ENCODE measurements around the gene RTP2. TPM values are rescaled to one million over a fixed set of nuclear protein-coding genes. Genes with fewer than 3 reads are reported as not detected.

The RTP2 gene
- total and polyA plus RNA-seq, 2 donors (not counting 3 experiments of a cell fraction or from before 2014, with no cell fraction given) = not detected

DNA sequence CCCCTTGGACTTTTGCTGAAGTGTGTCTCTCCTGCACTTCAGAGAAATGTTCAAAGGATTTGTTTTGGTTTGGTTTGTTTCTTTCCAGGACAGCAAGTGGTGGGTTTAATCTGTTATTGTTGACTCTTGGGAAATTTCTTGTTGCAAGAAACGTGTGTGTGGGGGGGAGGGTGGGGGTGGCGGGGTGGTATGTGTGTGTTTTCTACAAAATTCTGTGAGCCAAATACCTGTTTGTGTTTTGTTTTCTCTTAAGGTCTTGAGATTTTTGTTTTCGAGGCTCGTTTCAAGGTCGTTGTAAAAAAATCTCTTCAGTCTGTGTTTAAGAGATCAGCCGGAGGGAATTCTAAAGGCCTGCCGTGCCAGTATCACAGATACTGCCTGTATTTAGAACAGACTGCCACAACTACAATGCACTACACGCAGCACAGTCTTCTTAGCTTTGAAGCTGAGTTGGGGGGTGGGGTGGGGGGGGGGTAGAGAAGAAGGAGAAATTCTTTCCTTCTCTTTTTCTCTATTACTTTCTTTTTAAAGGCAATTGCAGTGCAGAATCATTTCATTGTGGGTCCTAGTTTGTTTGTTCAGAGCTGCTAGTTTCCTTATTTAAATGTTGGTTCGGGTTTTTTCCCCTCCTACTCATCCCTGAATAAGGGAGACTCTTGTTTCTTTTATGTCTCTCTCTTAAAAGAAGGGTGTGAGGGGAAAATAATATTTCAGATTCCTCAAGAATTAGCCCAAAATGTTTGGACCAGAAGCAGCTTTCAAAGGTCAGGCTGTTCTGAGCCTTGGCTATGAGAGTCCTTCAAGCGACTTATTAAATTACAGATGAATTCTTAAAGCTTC, 44.3 kb upstream of the RTP2 start:
- Histone ChIP-seq H3K4me3 (replicated peaks in 1 of 3; ENCODE audit: insufficient read depth in 1 of 3, low read depth in 1 of 3, low read length in 3 of 3) (peak overlapping the region in 1 of 3 experiments; percentile 85), H3K27me3 (ENCODE audit: control insufficient read depth in 2 of 2, insufficient read depth in 2 of 2, low read length in 2 of 2) (no peaks in the 10 kb centered on the region), H4K20me1 (replicated peaks; ENCODE audit: control insufficient read depth, extremely low read depth, insufficient read depth, low read length) (no peaks in the 10 kb centered on the region), H3K27ac (ENCODE audit: insufficient read depth, low read depth, low read length) (no peak overlapping the region), H3K9me1 (replicated peaks; ENCODE audit: control insufficient read depth, extremely low read depth, insufficient read depth, low read length) (no peaks in the 10 kb centered on the region), H2AFZ (ENCODE audit: low read depth, low read length) (no peak overlapping the region), H3K9ac (replicated peaks; ENCODE audit: extremely low read depth, insufficient read depth, low read length) (peak overlapping the region; percentile 100), H3K9me3 (replicated peaks; ENCODE audit: control insufficient read depth, insufficient read depth, low read length) (no peaks in the 10 kb centered on the region), H3K36me3 (ENCODE audit: control insufficient read depth in 2 of 2, extremely low read depth in 1 of 2, insufficient read depth in 2 of 2, low read length in 2 of 2) (no peaks in the 10 kb centered on the region), H3K4me1 (ENCODE audit: control insufficient read depth, extremely low read depth, insufficient read depth, low read length) (peaks cover 16% of the 10 kb centered on the region), H3K79me2 (ENCODE audit: control insufficient read depth, insufficient read depth, low read length) (peaks cover 14% of the 10 kb centered on the region), H3K4me2 (ENCODE audit: insufficient read depth, low read length) (peak overlapping the region; percentile 96)
- FAIRE-seq = peak; percentile 8
- intact Hi-C loops (cut with micrococcal nuclease) (no loop called here), dilution Hi-C loops (cut with MboI; ENCODE audit: extremely low pct_ligation_motif_present, low sequenced_read_pairs) (loop anchor here (25.0 kb wide), 1 partner anchor 916 kb away; no protein-coding TSS in a partner anchor)
- DNase-seq (ENCODE audit: low read depth, low spot score) = no peak
- ChIA-PET CTCF (interaction anchor here (1.1 to 9.2 kb wide), 37 partner anchors 8 to 1295 kb away, joined by 3 to 254 read pairs (median 4); no protein-coding TSS in a partner anchor), POLR2A (interaction anchor here (2.0 kb wide), 1 partner anchor 1208 kb away, joined by 13 read pairs; no protein-coding TSS in a partner anchor)
- TF ChIP-seq JUN (IDR thresholded peaks at IDR 0.05; ENCODE audit: borderline replicate concordance, insufficient read depth, insufficient read length, low read depth) (no peak), EZH2 (IDR thresholded peaks at IDR 0.05; ENCODE audit: borderline replicate concordance, low read depth, low read length, severe bottlenecking) (no peak)
- TF ChIP-seq, protein P1, sequence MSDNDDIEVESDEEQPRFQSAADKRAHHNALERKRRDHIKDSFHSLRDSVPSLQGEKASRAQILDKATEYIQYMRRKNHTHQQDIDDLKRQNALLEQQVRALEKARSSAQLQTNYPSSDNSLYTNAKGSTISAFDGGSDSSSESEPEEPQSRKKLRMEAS (IDR thresholded peaks at IDR 0.05; ENCODE audit: insufficient read depth, insufficient read length) = no peak
- BruUV-seq (replicated peaks) = no TSS peak

GRCh38 chr3:187746059-187746441, 43.7 kb upstream of the RTP2 start:
- TSS peak; percentile 90 for BruUV-seq (replicated peaks)
- Histone ChIP-seq H3K9me3 (replicated peaks; ENCODE audit: control insufficient read depth, insufficient read depth, low read length) (no peaks in the 10 kb centered on the region), H3K4me1 (ENCODE audit: control insufficient read depth, extremely low read depth, insufficient read depth, low read length) (peaks cover 17% of the 10 kb centered on the region), H3K27ac (ENCODE audit: insufficient read depth, low read depth, low read length) (peak overlapping the region; percentile 100), H3K36me3 (ENCODE audit: control insufficient read depth in 2 of 2, extremely low read depth in 1 of 2, insufficient read depth in 2 of 2, low read length in 2 of 2) (no peaks in the 10 kb centered on the region), H2AFZ (ENCODE audit: low read depth, low read length) (peak overlapping the region; percentile 96), H4K20me1 (replicated peaks; ENCODE audit: control insufficient read depth, extremely low read depth, insufficient read depth, low read length) (no peaks in the 10 kb centered on the region), H3K9ac (replicated peaks; ENCODE audit: extremely low read depth, insufficient read depth, low read length) (peak overlapping the region; percentile 100), H3K9me1 (replicated peaks; ENCODE audit: control insufficient read depth, extremely low read depth, insufficient read depth, low read length) (no peaks in the 10 kb centered on the region), H3K79me2 (ENCODE audit: control insufficient read depth, insufficient read depth, low read length) (peaks cover 14% of the 10 kb centered on the region), H3K4me3 (replicated peaks in 1 of 3; ENCODE audit: insufficient read depth in 1 of 3, low read depth in 1 of 3, low read length in 3 of 3) (peak overlapping the region; percentile 28 to 85 (median 68)), H3K27me3 (ENCODE audit: control insufficient read depth in 2 of 2, insufficient read depth in 2 of 2, low read length in 2 of 2) (no peaks in the 10 kb centered on the region), H3K4me2 (ENCODE audit: insufficient read depth, low read length) (peak overlapping the region; percentile 96)
- dilution Hi-C loops (cut with MboI; ENCODE audit: extremely low pct_ligation_motif_present, low sequenced_read_pairs) = loop anchor here (25.0 kb wide), 1 partner anchor 916 kb away; no protein-coding TSS in a partner anchor
- ChIA-PET POLR2A (interaction anchor here (0.6 to 2.0 kb wide), 9 partner anchors 407 to 1208 kb away, joined by 3 to 13 read pairs (median 4); partner anchors contain the start of gene LPP), CTCF (interaction anchor here (0.7 to 9.2 kb wide), 15 partner anchors 261 to 1487 kb away, joined by 3 to 254 read pairs (median 3); no protein-coding TSS in a partner anchor)
- FAIRE-seq = no peak
- TF ChIP-seq FOS (IDR thresholded peaks at IDR 0.05; ENCODE audit: borderline replicate concordance, insufficient read depth, low read length) (no peak), GATA2 (IDR thresholded peaks at IDR 0.05; ENCODE audit: insufficient read depth, insufficient read length, low read depth, low read length) (no peak), POLR2A (IDR thresholded peaks at IDR 0.05; ENCODE audit: low read depth, low read length) (no peak), POLR2AphosphoS5 (IDR thresholded peaks at IDR 0.05; ENCODE audit: insufficient read depth, low read depth, low read length) (no peak), MYC (IDR thresholded peaks at IDR 0.05; ENCODE audit: low read depth, low read length) (no peak)
- TF ChIP-seq, protein P1 (IDR thresholded peaks at IDR 0.05; ENCODE audit: insufficient read depth, insufficient read length) = no peak
- TF ChIP-seq, protein P2, sequence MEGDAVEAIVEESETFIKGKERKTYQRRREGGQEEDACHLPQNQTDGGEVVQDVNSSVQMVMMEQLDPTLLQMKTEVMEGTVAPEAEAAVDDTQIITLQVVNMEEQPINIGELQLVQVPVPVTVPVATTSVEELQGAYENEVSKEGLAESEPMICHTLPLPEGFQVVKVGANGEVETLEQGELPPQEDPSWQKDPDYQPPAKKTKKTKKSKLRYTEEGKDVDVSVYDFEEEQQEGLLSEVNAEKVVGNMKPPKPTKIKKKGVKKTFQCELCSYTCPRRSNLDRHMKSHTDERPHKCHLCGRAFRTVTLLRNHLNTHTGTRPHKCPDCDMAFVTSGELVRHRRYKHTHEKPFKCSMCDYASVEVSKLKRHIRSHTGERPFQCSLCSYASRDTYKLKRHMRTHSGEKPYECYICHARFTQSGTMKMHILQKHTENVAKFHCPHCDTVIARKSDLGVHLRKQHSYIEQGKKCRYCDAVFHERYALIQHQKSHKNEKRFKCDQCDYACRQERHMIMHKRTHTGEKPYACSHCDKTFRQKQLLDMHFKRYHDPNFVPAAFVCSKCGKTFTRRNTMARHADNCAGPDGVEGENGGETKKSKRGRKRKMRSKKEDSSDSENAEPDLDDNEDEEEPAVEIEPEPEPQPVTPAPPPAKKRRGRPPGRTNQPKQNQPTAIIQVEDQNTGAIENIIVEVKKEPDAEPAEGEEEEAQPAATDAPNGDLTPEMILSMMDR (IDR thresholded peaks at IDR 0.05; ENCODE audit: extremely low read depth in 1 of 2, insufficient read depth in 1 of 2, low read depth in 1 of 2, low read length in 2 of 2) = no peak
- intact Hi-C loops (cut with micrococcal nuclease) = no loop called here
- no peak for DNase-seq (ENCODE audit: low read depth, low spot score)
